SW480 (cell line): ENCODE measurements around the gene C9orf72.

Experiments used
- DNase-seq: peaks from one replicate; pipeline ENCODE4 v3.0.0-alpha.2; 2016; ENCODE audit warnings: low spot score

C9orf72 gene

DNA sequence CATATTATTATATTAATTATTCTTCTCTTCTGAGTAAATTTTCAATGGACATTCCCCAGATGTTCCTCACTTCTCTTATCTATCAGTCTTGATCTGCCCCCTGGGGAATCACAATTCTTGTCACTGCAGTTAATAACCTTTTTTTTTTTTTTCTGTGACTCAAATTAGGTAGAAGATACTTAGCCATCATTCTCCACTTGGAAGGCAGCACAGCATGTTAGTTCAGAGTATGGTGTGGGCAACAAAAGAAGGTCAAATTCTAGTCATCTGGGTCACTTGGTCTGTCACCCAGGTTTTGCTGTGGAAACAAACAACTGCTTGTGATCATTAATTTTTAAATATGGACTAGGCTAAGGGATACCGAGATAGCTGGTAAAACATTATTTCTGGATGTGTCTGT, 35.5 kb downstream of the C9orf72 start:
- DNase-seq: no peak

DNA sequence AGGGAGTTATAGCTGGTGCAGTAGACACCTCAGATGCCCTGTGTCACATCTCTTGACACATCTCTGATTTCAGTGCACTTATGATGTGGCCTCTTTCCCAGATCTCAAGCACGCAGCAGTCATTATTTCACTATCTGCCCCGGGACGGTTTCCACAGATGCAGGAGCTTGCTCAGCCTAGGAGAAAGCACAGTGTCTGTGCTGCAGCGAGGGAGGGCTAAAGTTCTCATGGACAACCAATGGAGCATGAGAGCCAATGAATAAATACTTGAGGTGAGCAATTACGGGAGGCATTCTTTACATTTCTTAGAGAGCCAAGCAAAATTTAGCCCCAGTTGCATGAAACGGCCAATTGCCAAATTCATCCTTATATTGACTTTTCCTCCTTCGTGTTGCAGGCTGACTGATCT, 36.2 kb downstream of the C9orf72 start:
- DNase-seq: no peak

DNA sequence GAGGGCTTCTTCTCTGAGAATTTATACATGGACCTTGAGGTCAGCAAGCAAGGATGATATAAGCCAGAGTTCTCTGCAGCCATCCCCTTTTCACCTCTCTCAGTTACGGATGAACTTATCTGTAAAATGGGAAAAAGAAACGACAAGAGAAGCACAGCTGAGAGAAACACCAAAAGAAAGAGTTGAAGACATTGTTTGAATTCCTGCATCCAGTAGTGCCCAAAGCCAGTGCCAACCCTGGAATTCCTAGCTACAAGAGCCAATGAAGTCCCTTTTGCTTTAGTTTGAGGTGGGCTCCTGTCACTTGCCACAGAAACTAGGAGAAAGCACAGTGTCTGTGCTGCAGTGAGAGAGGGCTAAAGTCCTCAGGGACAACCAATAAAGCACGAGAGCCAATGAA, 37.1 kb downstream of the C9orf72 start:
- DNase-seq: no peak

DNA sequence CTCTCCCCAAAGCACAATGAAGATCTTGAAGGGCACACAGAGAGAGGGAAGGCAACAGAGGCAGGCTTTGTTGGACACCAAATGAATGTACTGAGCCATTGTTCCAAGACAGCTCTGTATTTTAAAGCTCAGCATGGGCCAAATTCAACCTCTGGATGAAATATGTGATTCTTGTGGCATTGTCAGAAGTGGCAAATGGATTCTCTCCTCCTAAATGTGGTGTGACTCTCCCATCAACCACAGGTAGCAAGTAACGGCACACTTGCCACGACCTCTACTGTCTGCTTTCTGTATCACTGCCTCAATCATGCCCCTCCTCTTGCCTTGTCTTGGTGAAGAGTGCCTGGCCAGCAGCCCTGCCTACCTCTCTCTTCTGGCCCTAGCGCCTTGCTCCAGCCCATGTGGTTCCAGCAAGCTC, 37.6 kb downstream of the C9orf72 start:
- no peak for DNase-seq

GRCh38 chr9:27534658-27535209, 38.5 kb downstream of the C9orf72 start:
- no peak for DNase-seq

DNA sequence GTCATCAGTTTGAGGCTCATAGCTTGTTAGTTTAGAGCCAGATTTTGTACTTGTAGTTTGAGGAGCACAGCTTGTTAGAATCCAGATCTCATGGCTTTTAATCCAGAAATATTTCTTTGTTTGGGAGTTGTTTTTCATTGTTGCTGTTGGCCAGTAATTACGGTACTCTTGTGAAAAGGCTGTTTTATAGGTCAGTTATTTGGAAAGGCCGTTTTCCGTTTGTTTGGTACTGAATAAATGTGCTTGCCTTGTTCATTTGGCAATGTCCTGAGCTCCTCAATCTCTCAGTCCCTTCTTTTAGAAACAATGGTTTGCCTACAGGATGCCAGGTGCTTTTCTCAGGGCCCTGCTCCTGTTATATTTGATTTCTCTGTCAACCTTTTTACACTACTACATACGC, 39.1 kb downstream of the C9orf72 start:
- DNase-seq: no peak

GRCh38 chr9:27533311-27533710, 40.0 kb downstream of the C9orf72 start:
- no peak for DNase-seq

- no peak for DNase-seq
These were observed 41.2 kb downstream of the C9orf72 start for GRCh38 chr9:27532046-27532445.

- no peak for DNase-seq
These were observed 42.1 kb downstream of the C9orf72 start for GRCh38 chr9:27530915-27531755.

GRCh38 chr9:27529316-27530278, 43.7 kb downstream of the C9orf72 start, which contains the start of gene MOB3B:
Gene MOB3B (minus strand): TSS chr9:27529814. CDS start chr9:27455550, 74,264 bp downstream.
- DNase-seq: peak; percentile 47

- DNase-seq: no peak
These were observed 44.4 kb downstream of the C9orf72 start for GRCh38 chr9:27528886-27529315.

GRCh38 chr9:27528076-27528885, 45.0 kb downstream of the C9orf72 start:
- DNase-seq: no peak

- no peak for DNase-seq
These were observed 45.6 kb downstream of the C9orf72 start for GRCh38 chr9:27527702-27528075.

DNA sequence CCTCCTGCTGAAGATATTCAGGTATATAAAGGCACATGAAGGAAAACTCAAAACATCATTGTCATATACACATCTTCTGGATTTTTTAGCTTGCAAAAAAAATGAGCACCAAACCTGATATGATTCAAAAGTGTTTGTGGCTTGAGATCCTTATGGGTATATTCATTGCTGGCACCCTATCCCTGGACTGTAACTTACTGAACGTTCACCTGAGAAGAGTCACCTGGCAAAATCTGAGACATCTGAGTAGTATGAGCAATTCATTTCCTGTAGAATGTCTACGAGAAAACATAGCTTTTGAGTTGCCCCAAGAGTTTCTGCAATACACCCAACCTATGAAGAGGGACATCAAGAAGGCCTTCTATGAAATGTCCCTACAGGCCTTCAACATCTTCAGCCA, 49.0 kb downstream of the C9orf72 start, which contains the start of gene IFNK:
Gene IFNK, plus strand, starts transcription at position 55 of the 400 bp plus-strand sequence. Its CDS starts 47 bp downstream, at position 102.
- no peak for DNase-seq

GRCh38 chr9:27523141-27523540, 50.1 kb downstream of the C9orf72 start:
- no peak for DNase-seq

DNA sequence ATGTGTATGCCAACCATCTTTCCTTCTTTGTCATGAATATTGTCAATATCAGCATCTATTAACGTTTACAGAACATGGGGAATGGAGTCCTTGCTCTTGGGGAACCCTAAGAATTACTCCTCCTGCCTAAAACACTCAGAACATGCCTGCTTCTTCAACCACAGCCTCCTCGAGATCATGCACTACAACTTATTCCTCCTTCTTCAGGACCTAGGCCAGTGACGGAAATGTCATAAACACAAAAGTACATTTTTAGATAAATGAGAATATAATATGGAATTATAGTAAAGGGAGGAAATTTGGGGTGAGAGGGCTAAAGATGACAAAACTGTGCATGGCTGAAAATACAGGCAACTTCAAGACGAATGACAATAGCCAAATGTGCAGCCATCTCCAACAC, 52.3 kb downstream of the C9orf72 start:
- no peak for DNase-seq

DNA sequence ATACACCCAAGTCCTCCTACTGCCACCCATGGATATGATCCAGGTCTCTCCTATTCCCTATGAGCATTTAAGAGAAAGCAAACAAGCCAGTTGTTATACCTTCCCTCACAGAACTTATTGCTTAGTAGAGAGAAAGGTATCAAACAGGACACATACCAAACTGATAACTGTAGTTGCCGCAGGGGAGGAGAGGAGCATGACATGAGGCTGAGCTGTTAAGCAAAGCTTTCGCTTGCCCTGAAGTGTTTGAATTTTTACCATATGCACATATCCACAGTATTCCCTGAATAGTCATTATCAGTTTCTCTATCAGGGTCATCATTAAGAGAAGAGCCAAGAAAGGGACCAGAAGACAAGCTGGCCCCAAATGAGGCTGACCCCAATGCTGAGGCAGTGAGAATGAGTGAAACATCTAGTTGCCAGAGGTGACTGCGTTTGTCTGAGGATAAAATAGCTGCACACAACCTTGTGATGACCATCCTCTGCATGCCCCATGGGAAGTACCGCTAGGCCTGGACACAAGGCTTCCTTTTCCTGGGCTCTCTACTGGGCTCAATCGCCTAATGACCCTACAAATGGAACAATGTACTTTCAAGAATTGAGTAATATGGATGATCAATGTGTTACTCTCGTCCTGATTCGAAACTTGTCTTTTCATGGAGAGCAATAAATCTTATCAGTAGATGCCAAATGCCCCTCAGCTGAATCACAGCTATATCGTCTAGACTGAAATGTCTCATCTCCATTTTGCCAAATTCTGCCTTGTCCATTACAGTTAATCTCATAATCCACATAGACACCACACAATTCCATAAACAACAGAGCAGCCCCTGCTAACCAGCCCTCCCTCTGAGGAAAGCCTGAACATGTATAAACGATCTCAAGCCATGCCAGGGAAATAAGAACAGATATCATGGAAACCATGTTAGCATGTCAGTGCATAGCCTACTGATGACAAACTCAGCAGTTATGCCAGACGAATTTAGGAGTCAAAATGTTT, 53.5 kb downstream of the C9orf72 start:
- DNase-seq: no peak

DNA sequence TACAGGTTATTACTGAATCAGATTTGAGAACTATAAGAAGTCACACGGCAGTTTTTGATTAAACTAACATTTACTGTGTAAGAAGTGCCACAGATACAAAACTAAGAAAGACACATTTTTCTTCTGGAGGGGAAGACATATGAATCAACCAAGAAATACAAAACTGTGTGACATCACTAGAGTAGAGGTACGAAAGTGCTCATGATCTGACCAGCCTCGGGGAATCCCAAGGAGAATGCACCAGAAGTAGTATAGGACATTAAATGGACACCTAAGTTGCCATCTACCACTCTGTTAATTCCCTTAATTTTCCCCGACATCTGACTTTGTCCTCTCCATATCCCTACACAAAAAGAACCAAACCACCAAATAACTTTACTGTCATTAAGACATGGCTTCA, 54.5 kb downstream of the C9orf72 start:
- no peak for DNase-seq

GRCh38 chr9:27518006-27518405, 55.3 kb downstream of the C9orf72 start:
- no peak for DNase-seq

GRCh38 chr9:27514551-27514950, 58.7 kb downstream of the C9orf72 start:
- no peak for DNase-seq
